Neural cell (in vitro differentiated cells): Measurements from ENCODE around the gene MDGA2. TPM values are rescaled to one million over a fixed set of nuclear protein-coding genes. Genes with fewer than 3 reads are reported as not detected.

Source experiments
- H2AFZ ChIP-seq: fragments of 200-600, 300-800 bp; sonication (generic), shearing (Covaris generic); 2 replicates; pipeline ENCODE4 v1.6.0; 2014; ENCODE audit warnings: low read depth, mild to moderate bottlenecking, antibody characterized with exemption, low read length, moderate library complexity
- H3F3A ChIP-seq: fragments of 200-600 bp; shearing (Covaris generic); 2 replicates; pipeline ENCODE4 v1.6.1; 2016; ENCODE audit warnings: mild to moderate bottlenecking, moderate library complexity, mixed read lengths, antibody characterized with exemption, low read length; ENCODE audit not compliant: insufficient read depth, poor library complexity, severe bottlenecking
- H3K27ac ChIP-seq: fragments of 200-600, 300-800 bp; sonication (generic), shearing (Covaris generic); 2 replicates; pipeline ENCODE4 v1.5.1; 2014; ENCODE audit warnings: mild to moderate bottlenecking, low read length, moderate library complexity
- H3K27me3 ChIP-seq: fragments of 300-800, 200-600 bp; sonication (generic), shearing (Covaris generic); 2 replicates; pipeline ENCODE4 v1.6.0; 2014; ENCODE audit warnings: mild to moderate bottlenecking, low read depth, low read length, moderate library complexity; ENCODE audit not compliant: insufficient read depth
- H3K36me3 ChIP-seq: fragments of 300-800, 200-600 bp; sonication (generic), shearing (Covaris generic); 2 replicates; pipeline ENCODE4 v1.5.1; 2014; ENCODE audit warnings: mild to moderate bottlenecking, antibody characterized with exemption, low read length, moderate library complexity; ENCODE audit not compliant: insufficient read depth
- H3K4me2 ChIP-seq: fragments of 300-800, 200-600 bp; sonication (generic), shearing (Covaris generic); 2 replicates; pipeline ENCODE4 v1.6.0; 2014; ENCODE audit warnings: mild to moderate bottlenecking, low read length
- H3K4me3 ChIP-seq: fragments of 300-800, 200-600 bp; sonication (generic), shearing (Covaris generic); 2 replicates; pipeline ENCODE4 v1.5.1; 2014; ENCODE audit warnings: mild to moderate bottlenecking, low read length, moderate library complexity
- H3K79me2 ChIP-seq: fragments of 200-600 bp; shearing (Covaris generic); replicated peaks from 2 replicates; pipeline ENCODE4 v1.6.0; 2014; ENCODE audit warnings: mild to moderate bottlenecking, low read length, moderate library complexity; ENCODE audit not compliant: insufficient read depth
- H3K9ac ChIP-seq: fragments of 300-800, 200-600 bp; sonication (generic), shearing (Covaris generic); 2 replicates; pipeline ENCODE4 v1.6.1; 2016; ENCODE audit warnings: mild to moderate bottlenecking, low read length, mixed read lengths
- H3K9me2 ChIP-seq: fragments of 200-600 bp; shearing (Covaris generic); 2 replicates; pipeline ENCODE4 v1.6.1; 2016; ENCODE audit warnings: mild to moderate bottlenecking, low read length, mixed read lengths; ENCODE audit not compliant: insufficient read depth
- H3K9me3 ChIP-seq: fragments of 200-600, 300-800 bp; sonication (generic), shearing (Covaris generic); 2 replicates; pipeline ENCODE4 v1.6.1; 2016; ENCODE audit warnings: mild to moderate bottlenecking, mixed run types, low read length, moderate library complexity, mixed read lengths
- H4K20me1 ChIP-seq: fragments of 200-600 bp; shearing (Covaris generic); 2 replicates; pipeline ENCODE4 v1.6.1; 2016; ENCODE audit warnings: mild to moderate bottlenecking, mixed run types; ENCODE audit not compliant: insufficient read depth
- CTCF ChIP-seq: fragments of 450-650 bp; IDR thresholded peaks from 2 replicates; pipeline ENCODE4 v1.5.1; 2014; ENCODE audit warnings: antibody characterized with exemption, mild to moderate bottlenecking, moderate library complexity; ENCODE audit not compliant: poor library complexity, severe bottlenecking
- EZH2 ChIP-seq: fragments of 200-600, 300-800 bp; shearing (Covaris generic), sonication (generic); IDR thresholded peaks from 2 replicates; pipeline ENCODE4 v1.6.1; 2014; ENCODE audit warnings: antibody characterized with exemption, low read length, borderline replicate concordance, mild to moderate bottlenecking; ENCODE audit not compliant: insufficient read depth, poor library complexity, severe bottlenecking
- RAD21 ChIP-seq: fragments of 450-650 bp; conservative IDR thresholded peaks from 2 replicates; pipeline ENCODE4 v1.6.1; 2014; ENCODE audit warnings: antibody characterized with exemption, mild to moderate bottlenecking, moderate library complexity
- REST ChIP-seq: IDR thresholded peaks from 2 replicates; pipeline ENCODE4 v1.6.1; 2012; ENCODE audit warnings: borderline replicate concordance
- SMC3 ChIP-seq: fragments of 450-650 bp; conservative IDR thresholded peaks from 2 replicates; pipeline ENCODE4 v1.6.1; 2014; ENCODE audit warnings: antibody characterized with exemption, mild to moderate bottlenecking, moderate library complexity; ENCODE audit not compliant: poor library complexity
- polyA plus RNA-seq: library from polyadenylated mRNA; depleted of rRNA; stranded (reverse); fragments of >200 nt; gene quantifications from 2 replicates; pipeline ENCODE4 v1.2.3, GENCODE V29; 2014

Gene MDGA2
- polyA plus RNA-seq, 1 donor from 2014 or later = 3.8 TPM

DNA sequence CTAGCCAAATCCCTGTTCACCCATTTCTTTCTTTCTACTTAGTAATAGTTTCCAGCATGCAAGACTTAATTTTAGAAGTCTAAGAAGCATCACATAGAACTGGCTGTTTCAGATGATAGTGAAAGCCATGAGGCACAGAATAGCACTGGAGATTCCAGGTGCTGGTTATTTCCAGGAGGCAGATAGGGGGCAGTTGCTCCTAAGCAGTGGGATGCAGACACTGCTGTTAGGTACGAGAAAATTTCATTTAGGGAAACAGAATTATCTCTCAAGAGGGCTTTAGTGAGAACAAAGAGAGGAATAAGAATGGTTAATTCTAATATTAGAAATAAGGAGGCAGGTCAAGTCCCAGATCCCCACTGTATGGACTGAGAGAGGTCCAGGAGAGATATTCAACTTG lies 3.6 kb upstream of the MDGA2 start:
- no peaks in the 10 kb centered on the region for H4K20me1 ChIP-seq
- TF ChIP-seq REST (no peak), RAD21 (peak; percentile 50), CTCF (peak; percentile 54)
- peaks cover 3% of the 10 kb centered on the region for H3F3A ChIP-seq
- H3K9me2 ChIP-seq = no peaks in the 10 kb centered on the region
- no peak overlapping the region for H2AFZ ChIP-seq
- peaks cover 6% of the 10 kb centered on the region for H3K27me3 ChIP-seq
- no peak overlapping the region for H3K27ac ChIP-seq
- H3K79me2 ChIP-seq = no peaks in the 10 kb centered on the region
- no peak overlapping the region for H3K4me2 ChIP-seq
- no peaks in the 10 kb centered on the region for H3K9me3 ChIP-seq
- H3K36me3 ChIP-seq = no peaks in the 10 kb centered on the region
- H3K4me3 ChIP-seq = no peak overlapping the region
- no peak overlapping the region for H3K9ac ChIP-seq

- Histone ChIP-seq H4K20me1 (no peaks in the 10 kb centered on the region), H3K36me3 (no peaks in the 10 kb centered on the region), H3K27ac (no peak overlapping the region), H3K9ac (no peak overlapping the region), H2AFZ (no peak overlapping the region), H3K9me3 (no peaks in the 10 kb centered on the region), H3K27me3 (peaks cover 11% of the 10 kb centered on the region), H3K4me2 (no peak overlapping the region), H3K9me2 (no peaks in the 10 kb centered on the region), H3F3A (peaks cover 3% of the 10 kb centered on the region), H3K4me3 (no peak overlapping the region), H3K79me2 (no peaks in the 10 kb centered on the region)
- TF ChIP-seq REST (no peak), RAD21 (peak; percentile 41), SMC3 (peak; percentile 36)
Observed at GRCh38 chr14:47678157-47678556, 2.8 kb upstream of the MDGA2 start.

GRCh38 chr14:47676315-47676617 lies 861 bp upstream of the MDGA2 start:
- Histone ChIP-seq H2AFZ (peak overlapping the region; percentile 67), H3F3A (peaks cover 3% of the 10 kb centered on the region), H3K79me2 (no peaks in the 10 kb centered on the region), H3K27ac (peak overlapping the region; percentile 64), H3K36me3 (no peaks in the 10 kb centered on the region), H3K27me3 (peaks cover 11% of the 10 kb centered on the region), H3K9ac (peak overlapping the region; percentile 75), H3K9me2 (no peaks in the 10 kb centered on the region), H3K9me3 (no peaks in the 10 kb centered on the region), H3K4me3 (peak overlapping the region; percentile 81), H3K4me2 (peak overlapping the region; percentile 37), H4K20me1 (no peaks in the 10 kb centered on the region)
- no peak for TF ChIP-seq REST
- no peak for TF ChIP-seq EZH2
- TF ChIP-seq RAD21 = peak; percentile 35
- no peak for TF ChIP-seq SMC3
- TF ChIP-seq CTCF = peak; percentile 26
